Activated CD4-positive, alpha-beta T cell treated with anti-CD3 and anti-CD28 coated beads for 36 hours (primary cell): ENCODE results near the gene CFAP61. TPM values are rescaled to one million over a fixed set of nuclear protein-coding genes. Genes with fewer than 3 reads are reported as not detected.

Source experiments
- ATAC-seq: fragments of 200-7000 bp; cut with Tn5 transposase; one replicate; pipeline ENCODE4 v1.10.0; 2021; ENCODE audit warnings: mild to moderate bottlenecking, moderate library complexity
- CTCF ChIA-PET: fragments of 350-600 bp; sonication (Branson Sonifier 250); formaldehyde crosslinking; loops from one replicate; lab custom pipeline; 2021; ENCODE audit warnings: antibody characterized with exemption; lab: Charles Lee
- POLR2A ChIA-PET: fragments of 350-600 bp; sonication (Branson Sonifier 250); formaldehyde crosslinking; loops from one replicate; lab custom pipeline; 2021; ENCODE audit warnings: antibody characterized with exemption, inconsistent platforms; lab: Charles Lee
- DNase-seq: peaks from one replicate; pipeline ENCODE4 v3.0.0-alpha.2; 2020
- H3K27ac Mint-ChIP-seq: one replicate; pipeline ENCODE4 v1.8.0; 2021; ENCODE audit warnings: mixed read lengths
- H3K27me3 Mint-ChIP-seq: one replicate; pipeline ENCODE4 v1.8.0; 2021; ENCODE audit warnings: mixed read lengths
- H3K36me3 Mint-ChIP-seq: one replicate; pipeline ENCODE4 v1.8.0; 2021; ENCODE audit warnings: low read depth, mixed read lengths
- H3K4me1 Mint-ChIP-seq: one replicate; pipeline ENCODE4 v1.8.0; 2021; ENCODE audit warnings: mixed read lengths
- H3K4me3 Mint-ChIP-seq: one replicate; pipeline ENCODE4 v1.8.0; 2021; ENCODE audit warnings: mild to moderate bottlenecking, moderate library complexity, mixed read lengths
- H3K9me3 Mint-ChIP-seq: one replicate; pipeline ENCODE4 v1.8.0; 2021; ENCODE audit warnings: low read depth, mixed read lengths
- intact Hi-C, 2 experiments: fragments of 100-400 bp; cut with DNase I in 1 of 2; cut with micrococcal nuclease in 1 of 2; formaldehyde crosslinking; loops; one replicate each; pipeline versions ENCODE4 v1.14.2 to v1.15.1; 2022 to 2024; cut with DNase I, micrococcal nuclease
- total RNA-seq, 2 experiments: library from RNA; stranded (reverse); gene quantifications; one replicate each; pipeline ENCODE4 v1.2.3, GENCODE V29; 2021

The CFAP61 gene
- total RNA-seq, 2 experiments from 2014 or later: 0.39 to 0.51 TPM

GRCh38 chr20:20368418-20369249 lies 316.3 kb downstream of the CFAP61 start:
- ChIA-PET POLR2A (interaction anchor here (0.6 to 1.4 kb wide), 2 partner anchors 123 to 129 kb away, joined by 3 to 11 read pairs; no protein-coding TSS in a partner anchor), CTCF (interaction anchor here (1.0 kb wide), 1 partner anchor 9 kb away, joined by 3 read pairs; no protein-coding TSS in a partner anchor)
- peak overlapping the region; percentile 33 for H3K4me3 Mint-ChIP-seq
- peaks cover 56% of the 10 kb centered on the region for H3K27me3 Mint-ChIP-seq
- H3K36me3 Mint-ChIP-seq: peaks cover 5% of the 10 kb centered on the region
- no peak overlapping the region for H3K27ac Mint-ChIP-seq
- DNase-seq (peak; percentile 41), ATAC-seq (peak; percentile 23)
- no peaks in the 10 kb centered on the region for H3K9me3 Mint-ChIP-seq
- peaks cover 29% of the 10 kb centered on the region for H3K4me1 Mint-ChIP-seq
- intact Hi-C loops: loop anchor here (2.0 to 10.0 kb wide), 7 partner anchors 119 to 1146 kb away; partner anchors contain the start of genes LINC00237 (in 1 of the 2), NKX2-2 (in 1 of the 2), RALGAPA2 (in 1 of the 2) and XRN2 (in 1 of the 2)

DNA sequence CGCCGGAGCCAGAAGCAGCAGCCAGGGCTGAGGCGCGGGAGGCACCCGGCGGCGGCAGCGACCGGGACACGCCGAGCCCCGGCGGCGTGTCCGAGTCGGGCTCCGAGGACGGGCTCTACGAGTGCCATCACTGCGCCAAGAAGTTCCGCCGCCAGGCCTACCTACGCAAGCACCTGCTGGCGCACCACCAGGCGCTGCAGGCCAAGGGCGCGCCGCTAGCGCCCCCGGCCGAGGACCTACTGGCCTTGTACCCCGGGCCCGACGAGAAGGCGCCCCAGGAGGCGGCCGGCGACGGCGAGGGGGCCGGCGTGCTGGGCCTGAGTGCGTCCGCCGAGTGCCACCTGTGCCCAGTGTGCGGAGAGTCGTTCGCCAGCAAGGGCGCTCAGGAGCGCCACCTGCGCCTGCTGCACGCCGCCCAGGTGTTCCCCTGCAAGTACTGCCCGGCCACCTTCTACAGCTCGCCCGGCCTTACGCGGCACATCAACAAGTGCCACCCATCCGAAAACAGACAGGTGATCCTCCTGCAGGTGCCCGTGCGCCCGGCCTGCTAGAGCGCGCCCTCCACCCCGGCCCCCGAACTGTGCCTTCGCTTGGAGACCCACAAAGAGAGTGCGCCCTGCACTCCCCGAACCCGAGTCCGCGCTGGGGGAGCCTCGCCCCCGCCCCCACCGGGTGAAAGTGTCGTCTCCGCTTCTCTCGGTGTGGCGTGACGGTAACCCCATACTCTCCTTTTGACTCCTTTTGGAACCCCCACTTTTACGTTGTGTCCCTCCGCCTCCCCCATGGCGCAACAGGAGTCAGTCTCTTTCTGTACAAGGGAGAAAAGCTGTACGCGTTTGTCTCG lies 317.1 kb downstream of the CFAP61 start:
- DNase-seq (peak; percentile 59), ATAC-seq (peak; percentile 10)
- Mint-ChIP-seq H3K4me3 (peak overlapping the region; percentile 77), H3K27ac (peak overlapping the region; percentile 64), H3K27me3 (peaks cover 56% of the 10 kb centered on the region), H3K36me3 (peaks cover 5% of the 10 kb centered on the region), H3K4me1 (peaks cover 24% of the 10 kb centered on the region), H3K9me3 (no peaks in the 10 kb centered on the region)
- ChIA-PET POLR2A (interaction anchor here (0.6 kb wide), 1 partner anchor 122 kb away, joined by 11 read pairs; no protein-coding TSS in a partner anchor), CTCF (interaction anchor here (0.8 to 1.6 kb wide), 3 partner anchors 9 to 82 kb away, joined by 3 to 4 read pairs (median 3); no protein-coding TSS in a partner anchor)
- intact Hi-C loops: loop anchor here (2.0 to 10.0 kb wide), 7 partner anchors 118 to 1145 kb away; partner anchors contain the start of genes LINC00237 (in 1 of the 2), NKX2-2 (in 1 of the 2), RALGAPA2 (in 1 of the 2) and XRN2 (in 1 of the 2)

- Mint-ChIP-seq H3K27me3 (peaks cover 54% of the 10 kb centered on the region), H3K4me1 (peaks cover 24% of the 10 kb centered on the region), H3K27ac (peak overlapping the region; percentile 64)
These were observed 317.8 kb downstream of the CFAP61 start for GRCh38 chr20:20370094-20370575.

GRCh38 chr20:20371083-20371482 lies 318.8 kb downstream of the CFAP61 start:
- ChIA-PET POLR2A (no interaction called here), CTCF (interaction anchor here (0.8 to 2.1 kb wide), 6 partner anchors 10 to 190 kb away, joined by 3 to 10 read pairs (median 4); no protein-coding TSS in a partner anchor)
- Mint-ChIP-seq H3K27me3 (peaks cover 50% of the 10 kb centered on the region), H3K4me3 (peak overlapping the region; percentile 77), H3K27ac (no peak overlapping the region), H3K4me1 (peaks cover 17% of the 10 kb centered on the region), H3K36me3 (peaks cover 5% of the 10 kb centered on the region), H3K9me3 (no peaks in the 10 kb centered on the region)
- intact Hi-C loops: no loop called here
- DNase-seq: no peak
- ATAC-seq: no peak

More at GRCh38 chr20:20370094-20370575, 317.8 kb downstream of the CFAP61 start:
- intact Hi-C loops: no loop called here
- Mint-ChIP-seq H3K36me3 (peaks cover 5% of the 10 kb centered on the region), H3K4me3 (peak overlapping the region; percentile 77), H3K9me3 (no peaks in the 10 kb centered on the region)
- CTCF ChIA-PET: interaction anchor here (0.8 to 1.6 kb wide), 5 partner anchors 10 to 189 kb away, joined by 3 to 4 read pairs (median 3); no protein-coding TSS in a partner anchor
- DNase-seq: no peak
- ATAC-seq: no peak
- POLR2A ChIA-PET: no interaction called here

DNA sequence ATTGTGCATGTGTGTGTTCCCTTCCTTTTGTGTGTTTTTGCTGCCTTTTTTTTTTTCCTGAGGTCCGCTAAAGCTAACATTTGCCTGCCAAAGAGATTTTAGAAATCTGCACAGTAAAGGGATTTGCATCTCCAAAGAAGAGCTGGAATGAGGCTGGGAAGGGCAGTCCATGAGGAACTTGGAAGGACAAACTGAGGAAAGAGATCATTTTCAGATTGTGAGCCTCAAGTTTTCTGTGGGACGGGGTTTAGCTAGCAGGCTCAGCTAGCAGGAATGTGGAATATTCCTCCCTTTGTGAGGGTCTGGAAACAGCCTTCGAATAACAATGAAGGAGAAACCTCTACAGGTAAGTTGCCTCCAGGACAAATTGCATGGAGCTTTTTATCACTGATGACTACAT lies 319.3 kb downstream of the CFAP61 start:
- POLR2A ChIA-PET: no interaction called here
- no peak for ATAC-seq
- H3K4me1 Mint-ChIP-seq: peaks cover 14% of the 10 kb centered on the region
- H3K27me3 Mint-ChIP-seq: peaks cover 47% of the 10 kb centered on the region
- H3K36me3 Mint-ChIP-seq: peaks cover 5% of the 10 kb centered on the region
- no peaks in the 10 kb centered on the region for H3K9me3 Mint-ChIP-seq
- intact Hi-C loops: no loop called here
- CTCF ChIA-PET: interaction anchor here (0.7 to 2.1 kb wide), 6 partner anchors 10 to 422 kb away, joined by 3 to 10 read pairs (median 3); no protein-coding TSS in a partner anchor
- DNase-seq: no peak
- peak overlapping the region; percentile 49 for H3K27ac Mint-ChIP-seq
- H3K4me3 Mint-ChIP-seq: peak overlapping the region; percentile 77

GRCh38 chr20:20373091-20373571 lies 320.8 kb downstream of the CFAP61 start:
- intact Hi-C loops: no loop called here
- Mint-ChIP-seq H3K36me3 (peaks cover 5% of the 10 kb centered on the region), H3K27ac (no peak overlapping the region), H3K4me3 (no peak overlapping the region), H3K27me3 (peaks cover 43% of the 10 kb centered on the region), H3K4me1 (peaks cover 11% of the 10 kb centered on the region), H3K9me3 (no peaks in the 10 kb centered on the region)
- DNase-seq: no peak
- no peak for ATAC-seq
- ChIA-PET CTCF (interaction anchor here (2.1 kb wide), 1 partner anchor 12 kb away, joined by 6 read pairs; no protein-coding TSS in a partner anchor), POLR2A (no interaction called here)

DNA sequence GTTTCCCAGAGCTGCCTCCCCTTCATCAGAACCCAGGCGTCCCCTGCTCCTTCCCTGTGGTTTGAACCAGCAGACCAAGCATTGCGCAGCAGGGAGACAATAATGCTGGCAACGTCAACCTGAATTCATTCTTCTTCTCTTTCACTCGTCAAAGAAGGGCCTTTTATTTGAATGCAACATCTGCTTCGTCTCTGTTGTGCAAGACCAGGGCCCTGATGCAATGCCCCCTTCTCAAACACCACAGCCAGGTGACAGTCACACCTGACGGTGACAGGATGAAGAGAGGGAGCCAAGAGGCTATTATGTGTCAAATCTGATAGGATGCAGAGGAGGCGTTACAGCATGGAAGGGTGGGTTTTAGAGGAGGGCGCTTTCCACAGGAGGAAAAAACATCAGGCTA lies 323.5 kb downstream of the CFAP61 start:
- no peak overlapping the region for H3K27ac Mint-ChIP-seq
- H3K9me3 Mint-ChIP-seq: no peaks in the 10 kb centered on the region
- CTCF ChIA-PET: interaction anchor here (0.6 to 1.2 kb wide), 2 partner anchors 8 to 169 kb away, joined by 3 read pairs; no protein-coding TSS in a partner anchor
- POLR2A ChIA-PET: no interaction called here
- H3K4me3 Mint-ChIP-seq: no peak overlapping the region
- intact Hi-C loops: no loop called here
- H3K27me3 Mint-ChIP-seq: peaks cover 41% of the 10 kb centered on the region
- DNase-seq: no peak
- H3K36me3 Mint-ChIP-seq: peaks cover 2% of the 10 kb centered on the region
- H3K4me1 Mint-ChIP-seq: peaks cover 7% of the 10 kb centered on the region
- no peak for ATAC-seq

- intact Hi-C loops: no loop called here
- POLR2A ChIA-PET: interaction anchor here (0.7 kb wide), 1 partner anchor 170 kb away, joined by 3 read pairs; no protein-coding TSS in a partner anchor
- Mint-ChIP-seq H3K27me3 (no peaks in the 10 kb centered on the region), H3K36me3 (peaks cover 2% of the 10 kb centered on the region), H3K27ac (no peak overlapping the region), H3K4me1 (no peaks in the 10 kb centered on the region), H3K9me3 (no peaks in the 10 kb centered on the region), H3K4me3 (no peak overlapping the region)
- CTCF ChIA-PET: no interaction called here
- no peak for ATAC-seq
- no peak for DNase-seq
These were observed 333.9 kb downstream of the CFAP61 start for GRCh38 chr20:20386192-20386591.

DNA sequence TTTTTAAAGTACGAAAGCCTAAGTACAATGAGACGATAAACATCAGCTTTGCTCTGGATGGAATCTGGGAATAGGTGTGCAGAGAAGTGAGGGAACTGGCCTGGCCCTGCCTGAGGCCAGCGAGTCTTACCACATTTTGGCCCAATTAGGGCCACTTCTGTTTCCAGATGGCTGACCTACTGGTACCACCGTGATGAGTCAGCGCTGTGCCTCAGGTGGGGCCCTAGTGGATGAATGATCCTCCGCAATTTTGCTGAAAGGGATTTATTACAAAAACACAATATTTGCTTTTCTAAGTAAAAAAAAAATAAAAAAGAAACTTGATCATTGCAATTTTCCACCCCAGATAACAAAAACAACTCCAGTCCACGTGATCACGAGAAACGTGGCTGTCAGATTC lies 338.1 kb downstream of the CFAP61 start:
- Mint-ChIP-seq H3K27ac (no peak overlapping the region), H3K9me3 (no peaks in the 10 kb centered on the region), H3K4me1 (no peaks in the 10 kb centered on the region), H3K36me3 (peaks cover 4% of the 10 kb centered on the region), H3K4me3 (no peak overlapping the region), H3K27me3 (no peaks in the 10 kb centered on the region)
- DNase-seq (no peak), ATAC-seq (no peak)
- intact Hi-C loops: no loop called here
- CTCF ChIA-PET: interaction anchor here (1.3 kb wide), 1 partner anchor 28 kb away, joined by 3 read pairs; no protein-coding TSS in a partner anchor
- POLR2A ChIA-PET: no interaction called here

DNA sequence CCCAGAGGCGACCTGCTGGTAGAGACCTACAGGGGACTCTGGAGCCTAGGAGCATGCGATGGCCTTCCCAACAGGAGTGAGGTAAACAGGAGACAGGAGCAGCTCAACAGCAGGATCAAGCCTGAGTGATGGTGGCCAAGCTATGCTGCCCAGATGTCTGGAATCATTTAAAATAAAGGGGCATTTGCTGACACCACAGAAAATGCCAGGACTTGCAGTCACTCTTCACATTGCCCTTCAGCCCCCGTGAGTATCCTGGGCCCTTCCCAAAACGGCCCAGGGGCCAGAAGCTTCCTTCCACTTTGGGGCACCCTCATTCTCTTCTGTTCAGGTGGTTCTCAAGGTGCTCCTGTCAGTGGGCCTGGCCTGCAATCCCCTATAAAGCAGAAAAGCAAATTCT lies 338.8 kb downstream of the CFAP61 start:
- intact Hi-C loops: no loop called here
- no peaks in the 10 kb centered on the region for H3K9me3 Mint-ChIP-seq
- CTCF ChIA-PET: interaction anchor here (0.8 kb wide), 1 partner anchor 174 kb away, joined by 3 read pairs; no protein-coding TSS in a partner anchor
- ATAC-seq: no peak
- H3K4me1 Mint-ChIP-seq: no peaks in the 10 kb centered on the region
- H3K27ac Mint-ChIP-seq: no peak overlapping the region
- H3K4me3 Mint-ChIP-seq: no peak overlapping the region
- POLR2A ChIA-PET: no interaction called here
- peaks cover 5% of the 10 kb centered on the region for H3K36me3 Mint-ChIP-seq
- H3K27me3 Mint-ChIP-seq: no peaks in the 10 kb centered on the region
- no peak for DNase-seq
